Tibial nerve (tissue), 3 donors: ENCODE measurements around the gene GOLGA6L10.
"Not testable (repeated sequence)": the region's sequence is repeated elsewhere in the genome, so short reads cannot be mapped to it uniquely, and the experiment has no call there.

Experiments used
- CTCF ChIP-seq, 5 experiments: fragments of 200-600 bp in 3 of 5; fragments of 450-650 bp in 2 of 5; sonication (generic) in 3 of 5; IDR thresholded peaks; one replicate each; pipeline ENCODE4 v1.5.1; 2016 to 2019; ENCODE audit warnings: antibody characterized with exemption in 5 of 5, mild to moderate bottlenecking in 3 of 5, moderate library complexity in 2 of 5
- POLR2A ChIP-seq, 2 donors: fragments of 450-650 bp; IDR thresholded peaks; one replicate each; pipeline ENCODE4 v1.6.1; 2017; ENCODE audit warnings: antibody characterized with exemption in 2 of 2, mild to moderate bottlenecking in 2 of 2, moderate library complexity in 2 of 2

GRCh38 chr15:82338573-82338972 is 10.7 kb downstream of the GOLGA6L10 start:
- not testable (repeated sequence) for TF ChIP-seq CTCF, POLR2A (IDR thresholded peaks at IDR 0.05)
